ENCODE data around the gene PTGDR2.

The PTGDR2 gene

GRCh38 chr11:60863550-60864521, 8.1 kb upstream of the PTGDR2 start:
- TF ChIP-seq CTCF (IDR thresholded peaks at IDR 0.05; ENCODE audit: low read depth, low read length) = no peak
- no peak for DNase-seq (ENCODE audit: extremely low read depth, low read depth)

GRCh38 chr11:60862171-60862570, 6.4 kb upstream of the PTGDR2 start:
- no peak for TF ChIP-seq CTCF (IDR thresholded peaks at IDR 0.05; ENCODE audit: low read depth, low read length)
- DNase-seq (ENCODE audit: extremely low read depth, low read depth) = no peak

- TF ChIP-seq CTCF (IDR thresholded peaks at IDR 0.05; ENCODE audit: low read depth, low read length) = no peak
- DNase-seq (ENCODE audit: extremely low read depth, low read depth) = no peak
These were observed 5.2 kb upstream of the PTGDR2 start for GRCh38 chr11:60860943-60861342.

- TF ChIP-seq CTCF (IDR thresholded peaks at IDR 0.05; ENCODE audit: low read depth, low read length) = no peak
- DNase-seq (ENCODE audit: extremely low read depth, low read depth) = no peak
These were observed 4.0 kb upstream of the PTGDR2 start for GRCh38 chr11:60859616-60860250.

- DNase-seq (ENCODE audit: extremely low read depth, low read depth) = no peak
- no peak for TF ChIP-seq CTCF (IDR thresholded peaks at IDR 0.05; ENCODE audit: low read depth, low read length)
These were observed 3.1 kb upstream of the PTGDR2 start for GRCh38 chr11:60858731-60859464.

GRCh38 chr11:60858236-60858635, 2.5 kb upstream of the PTGDR2 start:
- no peak for TF ChIP-seq CTCF (IDR thresholded peaks at IDR 0.05; ENCODE audit: low read depth, low read length)
- DNase-seq (ENCODE audit: extremely low read depth, low read depth) = no peak

Measured in AG09319 (cell line).